ENCODE data around the gene BAIAP2.
A peak's percentile ranks its signal among the peaks of the same experiment; 100 is the strongest.

Gene BAIAP2

GRCh38 chr17:81037026-81037797 is 2.3 kb downstream of the BAIAP2 start:
- no peak for DNase-seq (ENCODE audit: low spot score)

GRCh38 chr17:81037798-81038733 is 3.1 kb downstream of the BAIAP2 start:
- no peak for DNase-seq (ENCODE audit: low spot score)

- DNase-seq (ENCODE audit: low spot score): no peak
Observed at GRCh38 chr17:81039096-81039495, 4.1 kb downstream of the BAIAP2 start.

GRCh38 chr17:81039854-81040758 is 5.2 kb downstream of the BAIAP2 start:
- peak; percentile 69 for DNase-seq (ENCODE audit: low spot score)

GRCh38 chr17:81040791-81041337 is 5.9 kb downstream of the BAIAP2 start:
- DNase-seq (ENCODE audit: low spot score): peak; percentile 42

- no peak for DNase-seq (ENCODE audit: low spot score)
Observed at GRCh38 chr17:81042606-81043005, 7.7 kb downstream of the BAIAP2 start.

GRCh38 chr17:81043319-81043724 is 8.4 kb downstream of the BAIAP2 start:
- no peak for DNase-seq (ENCODE audit: low spot score)

- no peak for DNase-seq (ENCODE audit: low spot score)
Observed at GRCh38 chr17:81043725-81044427, 8.9 kb downstream of the BAIAP2 start.

GRCh38 chr17:81044428-81044763 is 9.4 kb downstream of the BAIAP2 start:
- DNase-seq (ENCODE audit: low spot score): no peak

GRCh38 chr17:81044764-81045589 is 10.0 kb downstream of the BAIAP2 start:
- DNase-seq (ENCODE audit: low spot score): peak; percentile 70

- DNase-seq (ENCODE audit: low spot score): no peak
Observed at GRCh38 chr17:81045590-81046095, 10.7 kb downstream of the BAIAP2 start.

- DNase-seq (ENCODE audit: low spot score): no peak
Observed at GRCh38 chr17:81046132-81046769, 11.3 kb downstream of the BAIAP2 start.

GRCh38 chr17:81046770-81047359 is 11.9 kb downstream of the BAIAP2 start:
- no peak for DNase-seq (ENCODE audit: low spot score)

GRCh38 chr17:81048827-81049371 is 13.9 kb downstream of the BAIAP2 start:
- no peak for DNase-seq (ENCODE audit: low spot score)

- DNase-seq (ENCODE audit: low spot score): no peak
Observed at GRCh38 chr17:81049372-81049911, 14.5 kb downstream of the BAIAP2 start.

GRCh38 chr17:81049973-81050551 is 15.1 kb downstream of the BAIAP2 start:
- no peak for DNase-seq (ENCODE audit: low spot score)

- peak; percentile 41 for DNase-seq (ENCODE audit: low spot score)
Observed at GRCh38 chr17:81050645-81051625, 16.0 kb downstream of the BAIAP2 start.

Data from AG08395 (cell line).